HG03060 (cell line): ENCODE results near the gene PXT1.
"Not testable (repeated sequence)": the region's sequence is repeated elsewhere in the genome, so short reads cannot be mapped to it uniquely, and the experiment has no call there.

Source experiments
- ATAC-seq: cut with Tn5 transposase; IDR thresholded peaks from one replicate; pipeline ENCODE4 v1.9.1; 2021; ENCODE audit warnings: low read depth, moderate number of reproducible peaks; ENCODE audit not compliant: unreplicated experiment

PXT1 gene

DNA sequence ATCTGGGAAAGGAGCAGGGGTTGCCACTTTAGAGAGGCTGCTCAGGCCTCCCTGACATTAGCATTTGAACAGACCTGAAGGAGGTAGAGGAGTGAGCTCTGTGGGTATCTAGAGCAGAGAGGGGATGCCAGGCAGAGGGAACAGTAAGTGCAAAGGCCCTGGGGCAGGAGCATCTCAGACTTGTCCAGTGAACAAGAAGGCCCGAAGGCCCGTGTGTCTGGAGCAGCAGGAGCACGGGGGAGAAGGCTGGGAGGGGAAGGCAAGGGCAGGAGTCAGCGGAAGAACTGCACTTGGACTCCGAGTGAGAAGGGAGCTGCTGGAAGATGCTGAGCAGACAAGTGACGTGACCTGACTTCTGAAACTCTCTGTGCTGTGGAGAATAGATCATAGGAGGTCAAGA, 70.6 kb downstream of the PXT1 start:
- no peak for ATAC-seq

DNA sequence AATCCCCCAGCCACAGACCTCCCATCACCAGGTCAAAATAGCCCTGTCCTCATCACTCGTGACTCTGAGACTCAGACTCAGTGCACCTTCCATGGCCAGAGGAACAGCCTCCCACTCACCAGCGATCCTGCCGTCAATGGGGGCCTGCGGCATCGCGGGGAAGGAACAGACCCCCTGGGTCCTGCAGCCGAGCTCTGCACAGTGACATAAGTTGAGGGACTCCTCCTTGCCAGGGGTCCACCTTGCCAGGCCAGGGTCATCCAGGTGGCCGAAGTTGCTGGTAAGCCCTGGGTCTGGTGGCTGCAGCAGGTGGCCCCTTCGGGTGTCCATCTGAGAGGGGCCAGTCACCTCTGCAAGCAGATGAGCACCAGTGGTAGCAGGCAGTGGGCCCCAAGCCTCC, 71.4 kb downstream of the PXT1 start:
- ATAC-seq: no peak

DNA sequence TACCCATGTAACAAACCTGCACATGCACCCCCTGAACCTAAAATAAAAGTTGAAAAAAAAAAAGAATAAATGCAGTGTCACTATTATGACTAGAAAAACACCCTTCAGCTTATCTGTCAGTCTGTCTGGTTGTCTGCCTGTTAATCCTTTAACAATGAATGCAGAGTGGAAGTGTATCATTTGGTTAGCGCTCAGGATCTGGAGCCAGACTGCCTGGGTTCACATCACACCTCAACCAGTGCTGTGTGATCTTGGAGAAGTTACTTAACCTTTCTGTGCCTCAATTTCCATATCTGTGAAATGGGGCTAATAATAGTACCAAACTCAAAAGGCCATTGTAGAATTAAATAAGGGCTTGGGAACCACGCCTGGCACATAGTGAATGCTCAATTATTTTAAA, 72.0 kb downstream of the PXT1 start:
- ATAC-seq: no peak

DNA sequence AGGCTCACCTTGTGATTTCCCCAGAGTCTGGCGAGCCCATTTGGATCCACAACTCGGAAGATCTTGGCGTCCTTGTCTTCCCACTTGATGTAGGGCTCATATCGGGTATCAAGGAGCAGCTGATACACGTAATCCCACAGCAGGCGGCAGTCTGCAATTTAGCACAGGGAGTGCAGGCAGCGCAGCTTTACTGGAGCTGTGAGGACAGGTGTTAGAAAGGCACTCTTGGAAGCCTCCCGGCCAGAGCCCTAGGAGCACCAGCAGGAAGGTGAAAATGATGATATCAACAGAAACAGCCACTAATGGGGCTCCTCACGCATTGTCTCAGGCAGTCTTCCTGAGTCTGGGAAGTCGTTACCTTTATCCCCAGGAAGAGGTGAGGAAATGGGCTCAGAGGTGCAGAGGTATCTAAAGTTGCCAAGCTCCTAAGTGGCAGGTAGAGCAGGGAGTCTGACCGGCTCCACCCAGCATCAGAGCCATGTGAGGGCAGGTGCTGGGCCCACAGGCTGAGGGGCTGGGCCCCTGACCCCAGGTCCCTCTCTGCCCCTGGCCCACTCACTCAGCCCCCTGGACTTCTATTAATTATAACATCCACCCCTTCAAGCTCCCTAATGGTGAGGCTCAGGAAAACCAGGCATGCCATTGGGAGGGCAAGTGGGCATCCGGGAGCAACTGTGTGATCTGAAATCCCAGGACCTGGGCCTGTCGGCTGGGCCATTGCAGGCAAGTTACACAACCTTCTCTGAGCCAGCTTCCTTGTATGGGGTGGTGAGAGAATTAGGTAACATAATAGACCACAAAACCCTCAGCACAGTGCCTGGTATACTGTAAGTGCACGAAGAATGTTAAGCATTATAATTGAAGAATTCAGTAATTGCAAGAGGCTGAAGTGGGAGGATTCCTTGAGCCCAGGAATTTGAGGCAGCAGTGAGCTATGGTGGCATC, 73.5 kb downstream of the PXT1 start:
- no peak for ATAC-seq

DNA sequence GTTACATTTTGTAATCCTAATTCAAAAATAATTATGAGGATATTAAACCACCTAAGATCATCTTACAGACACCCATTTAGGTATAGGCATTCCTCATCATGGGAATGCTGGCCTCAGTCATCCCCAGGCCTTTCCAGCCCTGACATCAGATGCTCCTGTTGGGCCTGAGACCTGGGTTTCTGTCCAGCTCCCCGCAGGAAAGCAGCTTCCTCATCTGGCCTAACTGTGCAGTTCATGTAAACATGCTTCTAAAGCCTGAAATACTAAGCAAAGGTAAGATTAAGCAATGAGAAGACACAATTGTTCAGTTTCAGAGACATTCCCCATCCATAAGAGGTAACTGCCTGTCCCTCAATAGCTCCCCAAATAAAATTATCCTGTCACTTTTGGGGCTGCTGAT, 74.2 kb downstream of the PXT1 start:
- no peak for ATAC-seq

DNA sequence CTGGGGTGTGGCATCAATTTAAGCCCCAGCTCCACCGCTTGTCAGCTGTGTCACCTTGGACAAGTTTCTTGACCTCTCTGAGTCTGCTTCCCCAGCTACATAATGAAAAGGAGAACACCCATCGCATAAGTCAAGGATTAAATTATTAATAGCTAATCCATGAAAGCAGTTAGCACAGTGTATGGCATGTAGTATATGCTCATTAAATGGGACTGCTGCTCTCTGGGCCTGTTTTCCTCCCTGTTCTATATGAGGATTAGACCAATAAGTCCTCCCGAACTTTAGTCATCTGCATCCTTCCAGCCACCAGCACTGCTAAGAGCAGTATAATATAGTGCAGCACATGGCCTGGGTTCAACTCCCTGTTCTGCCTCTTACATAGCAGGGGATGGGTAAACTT, 74.9 kb downstream of the PXT1 start:
- ATAC-seq: no peak

DNA sequence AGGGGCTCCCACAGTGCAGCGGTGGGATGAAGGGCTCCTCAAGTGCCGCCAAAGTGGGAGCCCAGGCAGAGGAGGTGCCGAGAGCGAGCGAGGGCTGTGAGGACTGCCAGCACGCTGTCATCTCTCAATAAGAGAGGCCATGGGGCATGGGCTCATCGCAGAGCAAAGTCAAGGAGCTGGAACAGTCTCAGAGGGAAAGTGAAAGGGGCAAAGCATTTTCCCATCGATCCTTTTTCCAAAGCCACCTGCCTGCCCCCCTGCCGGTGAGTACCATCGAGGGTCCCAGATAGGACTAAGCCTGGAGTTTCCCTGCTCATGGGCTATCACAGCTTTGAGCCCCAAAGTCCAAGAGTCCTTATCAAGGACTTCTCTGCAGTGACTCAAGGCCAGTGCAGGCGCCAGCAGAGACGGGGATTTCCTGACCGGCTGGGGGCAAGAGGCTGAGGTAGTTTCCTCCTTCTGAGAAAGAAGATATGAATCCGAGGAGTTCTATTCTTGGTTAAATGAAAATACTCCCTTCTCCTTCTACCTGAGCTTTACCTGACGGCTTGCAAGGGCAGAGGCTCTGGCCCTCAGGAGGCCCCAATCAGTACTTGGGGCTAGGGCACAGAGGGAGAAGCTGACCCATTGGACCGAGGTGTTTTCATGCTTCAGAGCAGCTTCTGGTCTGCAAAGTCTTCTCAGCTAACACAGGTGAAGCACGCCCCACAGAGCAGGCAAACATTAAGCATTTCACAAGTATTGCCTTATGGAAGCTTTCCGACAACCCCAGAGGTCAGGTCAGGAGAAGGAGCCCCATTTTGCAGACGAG, 77.8 kb downstream of the PXT1 start:
- no peak for ATAC-seq

DNA sequence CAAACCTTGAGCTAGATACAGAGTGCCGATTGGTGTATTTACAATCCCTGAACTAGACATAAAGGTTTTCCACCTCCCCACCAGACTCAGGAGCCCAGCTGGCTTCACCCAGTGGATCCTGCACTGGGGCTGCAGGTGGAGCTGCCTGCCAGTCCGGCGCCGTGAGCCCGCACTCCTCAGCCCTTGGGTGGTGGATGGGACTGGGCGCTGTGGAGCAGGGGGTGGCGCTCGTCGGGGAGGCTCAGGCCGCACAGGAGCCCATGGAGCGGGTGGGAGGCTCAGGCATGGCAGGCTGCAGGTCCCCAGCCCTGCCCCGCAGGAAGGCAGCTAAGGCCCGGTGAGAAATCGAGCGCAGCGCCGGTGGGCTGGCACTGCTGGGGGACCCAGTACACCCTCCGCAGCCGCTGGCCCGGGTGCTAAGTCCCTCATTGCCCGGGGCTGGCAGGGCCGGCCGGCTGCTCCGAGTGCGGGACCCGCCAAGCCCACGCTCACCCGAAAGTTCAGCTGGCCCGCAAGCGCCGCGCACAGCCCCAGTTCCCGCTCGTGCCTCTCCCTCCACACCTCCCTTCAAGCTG, 78.5 kb downstream of the PXT1 start:
- not testable (repeated sequence) for ATAC-seq

DNA sequence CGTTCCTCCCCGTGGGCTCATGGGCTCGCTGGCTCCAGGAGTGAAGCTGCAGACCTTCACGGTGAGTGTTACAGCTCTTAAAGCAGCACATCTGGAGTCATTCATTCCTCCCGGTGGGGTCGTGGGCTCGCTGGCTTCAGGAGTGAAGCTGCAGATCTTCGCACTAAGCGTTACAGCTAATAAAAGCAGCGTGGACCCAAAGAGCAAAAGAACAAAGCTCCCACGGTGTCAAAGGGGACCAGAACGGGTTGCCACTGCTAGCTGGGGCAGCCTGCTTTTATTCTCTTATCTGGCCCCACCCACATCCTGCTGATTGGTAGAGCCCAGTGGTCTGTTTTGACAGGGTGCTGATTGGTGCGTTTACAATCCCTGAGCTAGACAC, 79.3 kb downstream of the PXT1 start:
- not testable (repeated sequence) for ATAC-seq

DNA sequence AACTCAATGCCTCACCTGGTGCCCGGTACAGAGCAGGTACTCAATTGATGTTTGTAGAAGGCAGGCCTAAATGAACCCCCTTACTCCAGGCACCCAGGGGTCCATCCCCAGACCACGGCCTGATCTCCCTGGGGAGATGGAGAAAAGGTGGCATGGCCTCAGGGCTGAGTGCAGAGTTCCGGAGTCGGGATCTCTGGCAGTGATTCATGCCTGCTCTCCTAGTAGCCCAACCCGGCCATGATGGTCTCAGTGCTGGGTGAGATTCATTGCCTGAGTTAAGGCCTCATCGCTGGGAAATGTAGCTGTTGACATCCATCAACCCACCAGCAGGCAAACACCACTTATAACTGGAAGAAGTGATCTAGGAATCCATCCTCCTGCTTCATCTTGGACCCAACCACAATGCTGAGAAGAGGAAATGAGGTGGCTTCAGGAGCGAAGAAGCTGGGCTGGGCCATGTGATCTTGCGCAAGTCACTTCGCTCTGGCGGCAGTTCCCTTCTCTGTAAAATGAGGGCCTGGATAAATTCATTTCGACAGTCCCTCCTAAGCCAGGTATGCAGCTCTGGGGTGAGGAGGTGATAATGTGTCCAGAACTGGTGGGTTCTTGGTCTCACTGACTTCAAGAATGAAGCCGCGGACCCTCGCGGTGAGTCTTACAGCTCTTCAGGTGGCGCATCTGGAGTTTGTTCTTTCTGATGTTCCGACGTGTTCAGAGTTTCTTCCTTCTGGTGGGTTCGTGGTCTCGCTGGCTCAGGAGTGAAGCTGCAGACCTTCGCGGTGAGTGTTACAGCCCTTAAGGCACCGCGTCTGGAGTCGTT, 79.9 kb downstream of the PXT1 start:
- no peak for ATAC-seq

DNA sequence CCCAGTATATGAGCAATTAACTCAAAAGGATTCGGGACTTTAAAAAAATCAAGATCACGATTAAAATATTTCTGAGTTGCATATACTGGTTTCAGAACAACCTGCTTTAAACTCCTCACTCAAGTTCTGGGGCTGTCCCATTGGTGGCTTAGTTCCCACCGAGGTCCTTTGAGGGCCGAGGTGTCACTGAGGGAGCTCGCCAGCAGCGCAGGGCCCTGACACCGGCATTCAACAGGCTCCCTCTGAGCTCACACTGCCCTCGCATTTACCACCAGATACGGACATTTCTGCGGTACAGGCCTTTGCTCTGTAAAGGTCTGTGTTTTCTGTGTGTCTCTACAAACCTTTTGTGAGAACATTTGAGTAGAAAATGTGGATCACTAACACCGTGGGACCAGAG, 81.6 kb downstream of the PXT1 start:
- ATAC-seq: no peak

DNA sequence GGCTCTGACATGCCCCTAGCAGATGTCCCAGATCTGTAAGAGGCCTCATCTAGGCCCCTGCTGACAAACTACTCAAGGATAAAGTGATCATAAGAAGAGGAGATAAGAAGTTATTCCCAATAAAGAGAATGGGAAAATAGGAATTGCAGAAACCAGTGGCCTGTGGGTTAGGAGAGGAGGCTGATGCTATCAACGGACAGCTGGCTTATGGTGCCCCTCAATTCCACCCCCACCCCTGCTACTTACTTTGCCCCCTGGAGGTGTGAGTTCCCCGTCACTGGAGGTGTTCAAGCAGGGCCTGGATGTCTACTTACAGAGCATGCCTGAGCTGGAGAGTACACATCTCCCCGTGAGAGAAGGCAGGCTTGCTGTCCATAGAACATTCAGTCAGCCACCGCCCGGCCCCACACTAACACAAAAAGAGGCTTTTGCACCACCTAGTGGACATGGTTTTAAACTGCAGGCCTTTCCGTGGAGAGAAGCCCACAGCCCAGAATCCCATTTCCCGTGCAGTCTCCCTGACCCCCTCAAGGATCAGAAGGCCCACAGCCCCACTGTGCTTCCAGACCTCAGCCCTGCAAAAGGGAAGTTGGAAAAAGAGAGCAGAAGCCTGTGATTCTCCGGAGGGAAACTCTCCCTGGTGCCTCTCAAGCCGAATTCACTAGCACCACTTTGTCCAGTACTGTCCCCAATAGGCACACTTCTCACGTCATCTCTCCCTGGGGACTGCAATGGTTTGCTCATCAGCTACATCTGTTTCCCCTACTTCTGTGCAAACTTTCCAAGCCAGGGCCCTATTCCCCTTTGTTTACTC, 82.2 kb downstream of the PXT1 start:
- ATAC-seq: no peak

DNA sequence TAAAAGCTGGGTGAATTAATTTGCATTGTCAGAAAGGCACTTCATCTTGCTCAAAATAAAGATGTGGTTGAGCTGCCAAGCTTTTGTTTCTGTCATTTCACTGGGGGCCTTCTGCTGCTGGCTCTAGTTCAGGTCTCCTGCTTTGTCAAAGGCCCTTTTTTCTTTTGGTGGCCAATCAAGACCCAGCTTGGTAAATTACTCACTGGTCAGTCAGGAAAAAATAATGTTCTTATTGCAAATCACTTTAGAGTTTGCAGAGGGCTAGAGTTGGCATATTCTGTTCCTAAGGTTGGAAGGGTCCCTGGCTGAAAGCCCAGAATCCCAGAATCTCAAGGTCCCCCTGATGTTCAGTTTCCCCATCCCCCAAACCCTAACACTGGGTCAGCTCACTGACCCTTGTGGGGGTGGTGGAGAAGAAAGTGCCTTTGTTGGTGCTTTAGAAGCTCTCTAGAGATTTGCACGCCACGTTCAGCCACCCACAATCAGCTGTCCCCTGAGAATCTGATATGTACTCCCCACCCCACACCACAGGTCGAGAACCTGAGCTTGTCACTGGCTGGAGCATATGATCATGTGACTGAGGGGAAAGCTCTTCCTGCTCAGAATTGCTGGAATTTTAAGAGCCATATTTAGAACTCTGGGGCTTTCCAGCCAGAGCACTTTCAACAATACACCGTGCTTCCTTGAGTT, 84.3 kb downstream of the PXT1 start:
- ATAC-seq: no peak

DNA sequence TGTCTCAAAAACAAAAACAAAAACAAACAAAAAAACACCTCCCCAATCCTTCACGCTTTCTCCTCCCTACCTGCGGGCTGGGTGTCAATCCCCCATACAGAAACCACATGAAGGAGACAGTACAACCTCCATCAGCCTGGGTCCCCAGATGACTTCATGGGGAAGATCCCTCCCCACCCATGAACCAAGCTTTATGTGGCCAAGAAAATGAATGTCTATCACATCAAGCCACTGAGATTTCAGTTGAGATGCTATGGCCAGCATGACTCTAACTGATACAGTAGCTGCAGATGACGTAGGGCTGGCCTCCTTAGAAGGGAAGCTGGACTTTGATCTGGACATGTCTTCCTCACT, 84.8 kb downstream of the PXT1 start:
- no peak for ATAC-seq

DNA sequence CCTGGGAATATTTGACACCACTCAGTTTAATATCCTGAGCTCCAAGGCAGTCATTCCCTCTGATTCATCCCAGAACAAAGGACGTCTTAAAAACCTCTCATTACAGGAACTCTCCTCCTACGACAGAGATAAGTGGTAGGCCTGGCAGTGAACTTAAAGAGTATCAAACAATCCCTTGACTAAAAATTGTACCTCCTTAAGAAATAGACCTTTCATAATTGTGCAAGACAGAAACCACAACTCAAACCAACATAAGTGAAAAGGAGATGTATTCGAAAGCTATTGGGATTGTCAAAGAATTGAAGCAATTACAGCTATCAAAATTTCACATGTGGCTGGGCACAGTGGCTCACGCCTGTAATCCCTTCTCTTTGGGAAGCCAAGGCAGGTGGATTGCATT, 86.8 kb downstream of the PXT1 start:
- no peak for ATAC-seq

DNA sequence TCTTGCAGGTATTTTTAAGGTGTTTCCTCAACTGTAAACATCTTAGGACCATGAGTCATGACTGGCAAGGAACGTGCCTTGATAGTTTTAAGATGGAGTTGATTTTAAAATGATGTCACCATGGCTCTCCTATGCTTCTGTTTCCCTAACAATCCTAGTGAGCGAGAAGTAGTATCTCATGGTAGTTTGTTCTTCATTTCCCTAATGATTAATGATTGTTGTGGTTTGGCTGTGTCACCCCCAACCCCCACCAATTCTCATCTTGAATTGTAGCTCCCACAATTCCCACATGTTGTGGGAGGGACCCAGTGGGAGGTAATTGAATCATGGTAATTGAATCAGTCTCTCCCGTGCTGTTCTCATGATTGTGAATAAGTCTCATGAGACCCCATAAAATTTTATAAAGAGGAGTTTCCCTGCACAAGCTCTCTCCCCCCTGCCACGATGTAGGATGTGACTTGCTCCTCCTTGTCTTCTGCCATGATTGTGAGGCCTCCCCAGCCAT, 89.2 kb downstream of the PXT1 start:
- ATAC-seq: no peak

DNA sequence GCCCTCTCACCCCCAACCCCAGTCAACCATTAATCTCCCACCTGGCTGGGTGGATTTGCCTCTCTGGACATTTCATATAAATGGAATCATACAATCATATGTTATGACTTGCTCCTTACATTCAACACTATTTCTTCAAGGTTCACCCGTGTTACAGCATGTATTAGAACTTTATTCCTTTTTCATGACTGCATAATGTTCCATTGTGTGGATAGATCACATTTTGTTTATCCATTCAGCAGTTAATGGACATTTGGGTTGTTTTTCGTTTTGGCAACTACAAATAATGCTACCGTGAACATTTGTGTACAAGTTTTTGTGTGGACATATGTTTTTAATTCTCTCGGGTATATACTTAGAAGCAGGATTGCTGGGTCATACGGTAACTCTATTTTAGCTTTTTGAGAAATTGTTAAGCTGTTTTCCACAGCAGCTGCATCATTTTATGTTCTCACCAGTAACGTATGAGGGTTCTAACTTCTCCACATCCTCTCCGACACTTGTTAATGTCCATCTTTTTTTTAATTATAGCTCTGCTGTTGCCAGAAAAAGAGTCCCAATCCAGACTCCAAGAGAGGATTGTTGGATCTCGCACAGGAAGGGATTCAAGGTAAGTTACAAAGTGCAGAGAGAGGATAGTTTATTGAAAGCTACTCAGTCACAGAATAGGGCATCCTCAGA, 90.0 kb downstream of the PXT1 start:
- ATAC-seq: no peak
